Esophagus muscularis mucosa (tissue), 3 donors: Measurements from ENCODE around the gene CLASRP.

Source experiments
- CTCF ChIP-seq, 3 experiments: fragments of 200-600 bp in 2 of 3; fragments of 450-650 bp in 1 of 3; sonication (generic) in 2 of 3; IDR thresholded peaks; one replicate each; pipeline ENCODE4 v1.5.1; 2017 to 2019; ENCODE audit warnings: antibody characterized with exemption in 3 of 3, mild to moderate bottlenecking in 2 of 3, moderate library complexity in 1 of 3
- EP300 ChIP-seq: sonication (generic); formaldehyde crosslinking; IDR thresholded peaks from one replicate; pipeline ENCODE4 v1.6.1; 2017; ENCODE audit warnings: antibody characterized with exemption

GRCh38 chr19:45090034-45090433 lies 51.2 kb downstream of the CLASRP start:
- TF ChIP-seq EP300 (no peak), CTCF (IDR thresholded peaks at IDR 0.05) (no peak)
